Endodermal cell (in vitro differentiated cells): ENCODE data around the gene ACP6. TPM values are rescaled to one million over a fixed set of nuclear protein-coding genes. Genes with fewer than 3 reads are reported as not detected.

Source experiments
- DNase-seq: peaks from one replicate; pipeline ENCODE4 v3.0.0-alpha.2; 2017
- H3K27ac ChIP-seq: 2 replicates; pipeline ENCODE4 v1.5.1; 2013; ENCODE audit warnings: mild to moderate bottlenecking, low read depth, low read length, moderate library complexity
- H3K27me3 ChIP-seq: 2 replicates; pipeline ENCODE4 v1.6.1; 2013; ENCODE audit warnings: mild to moderate bottlenecking, low read length, moderate library complexity; ENCODE audit not compliant: insufficient read depth, control insufficient read depth, poor library complexity, severe bottlenecking
- H3K36me3 ChIP-seq: 2 replicates; pipeline ENCODE4 v1.7.0; 2013; ENCODE audit warnings: mild to moderate bottlenecking, low read length, moderate library complexity; ENCODE audit not compliant: control insufficient read depth, insufficient read depth
- H3K4me1 ChIP-seq: one replicate; pipeline ENCODE4 v1.7.0; 2013; ENCODE audit warnings: low read length; ENCODE audit not compliant: control insufficient read depth, insufficient read depth
- H3K4me3 ChIP-seq: 2 replicates; pipeline ENCODE4 v1.5.1; 2013; ENCODE audit warnings: mild to moderate bottlenecking, low read length, moderate library complexity
- H3K9ac ChIP-seq: 2 replicates; pipeline ENCODE4 v1.6.1; 2013; ENCODE audit warnings: mild to moderate bottlenecking, low read length, moderate library complexity; ENCODE audit not compliant: poor library complexity, severe bottlenecking; ENCODE audit errors: extremely low read depth
- H3K9me3 ChIP-seq: 2 replicates; pipeline ENCODE4 v1.6.1; 2013; ENCODE audit warnings: mild to moderate bottlenecking, low read length, moderate library complexity; ENCODE audit not compliant: control insufficient read depth
- H3K27ac Mint-ChIP-seq: 2 replicates; pipeline ENCODE4 v1.8.0; 2020; ENCODE audit warnings: mixed read lengths
- H3K27me3 Mint-ChIP-seq: 2 replicates; pipeline ENCODE4 v1.8.0; 2021; ENCODE audit warnings: mild to moderate bottlenecking, mixed read lengths; ENCODE audit not compliant: insufficient read depth
- H3K36me3 Mint-ChIP-seq: 2 replicates; pipeline ENCODE4 v1.8.0; 2020; ENCODE audit warnings: low read depth, mixed read lengths
- H3K4me1 Mint-ChIP-seq: 2 replicates; pipeline ENCODE4 v1.8.0; 2020; ENCODE audit warnings: mixed read lengths
- H3K4me3 Mint-ChIP-seq: 2 replicates; pipeline ENCODE4 v1.8.0; 2020; ENCODE audit warnings: mild to moderate bottlenecking, moderate library complexity, mixed read lengths
- H3K9me3 Mint-ChIP-seq: 2 replicates; pipeline ENCODE4 v1.8.0; 2020; ENCODE audit warnings: mild to moderate bottlenecking, mixed read lengths
- WGBS, 2 experiments: methylation state at CpG; one replicate each; pipeline versions ENCODE4 v1.1.5 to v1.1.7; 2013; ENCODE audit warnings: missing lambda C conversion rate in 2 of 2, mixed read lengths in 1 of 2; ENCODE audit not compliant: insufficient coverage in 1 of 2, insufficient read length in 1 of 2; 5-methylcytosine and 5-hydroxymethylcytosine counted together
- total RNA-seq, 2 donors: library from RNA; stranded (reverse); fragmentation: NEBNext Ultra II Directional in 1 of 2; extraction: Animal tissue kit (Norgen Biotek cat#: 25700) in 1 of 2; gene quantifications; 2 replicates in 1 of 2; 3 replicates in 1 of 2; pipeline ENCODE4 v1.2.1, GENCODE V29; 2021
- TF ChIP-seq, protein P1 (sequence below): fragments of 200-600 bp; sonication (generic); conservative IDR thresholded peaks from 2 replicates; pipeline ENCODE4 v1.5.0; 2021; ENCODE audit warnings: antibody characterized with exemption, mild to moderate bottlenecking

The ACP6 gene
- total RNA-seq, 2 donors from 2014 or later: 15.2 to 17.9 TPM

DNA sequence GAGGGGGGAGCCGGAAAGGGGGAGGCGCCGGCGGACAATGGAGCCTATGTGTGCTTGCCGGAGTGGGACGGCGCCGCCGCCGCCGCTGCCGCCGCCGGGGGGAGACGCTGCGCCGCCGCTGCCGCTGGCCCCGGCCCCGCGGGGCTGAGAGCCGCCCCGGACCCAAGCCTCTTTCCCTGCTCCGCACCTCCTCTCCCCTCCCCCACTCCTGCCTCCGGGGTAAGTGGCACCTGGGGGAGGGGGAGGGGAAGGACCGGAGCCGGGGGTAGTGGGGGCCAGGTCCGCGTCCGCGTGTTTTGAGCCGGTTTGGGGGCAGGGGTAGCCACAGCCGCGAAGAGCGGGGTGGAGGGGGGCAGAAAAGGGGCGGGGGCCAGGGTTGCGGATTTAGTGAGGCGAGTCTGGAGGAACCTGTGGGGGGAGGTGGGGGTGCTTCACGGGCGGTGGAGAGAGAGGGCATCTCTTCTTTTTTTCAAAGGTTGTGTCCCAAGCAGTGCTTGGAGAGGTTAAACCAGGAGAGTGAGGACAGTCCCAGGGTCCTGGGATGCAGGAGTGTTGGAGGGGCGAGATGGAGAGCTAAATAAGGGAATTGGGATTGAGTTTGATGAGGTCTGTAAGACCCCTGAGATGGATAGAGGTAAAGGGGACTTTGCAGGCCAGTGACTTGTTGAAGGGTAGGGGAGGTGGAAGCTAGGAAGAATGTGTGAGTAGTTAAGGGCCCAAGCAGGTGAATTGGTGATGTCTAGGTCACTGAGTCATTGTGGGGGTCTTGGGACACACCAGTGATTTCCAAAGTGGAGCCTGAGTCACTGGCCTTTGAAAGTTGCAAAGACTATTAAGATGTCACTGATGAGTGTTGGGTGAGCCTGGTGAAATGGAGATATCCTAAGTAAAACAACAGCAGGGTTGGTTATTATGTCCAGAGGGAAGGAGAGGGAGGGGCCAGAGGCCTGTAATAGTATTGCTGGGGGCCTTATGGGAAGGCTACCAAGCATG, 69.9 kb downstream of the ACP6 start:
- H3K4me1 Mint-ChIP-seq: peaks cover 22% of the 10 kb centered on the region
- peak overlapping the region; percentile 84 for H3K27ac ChIP-seq
- TF ChIP-seq, protein P1, sequence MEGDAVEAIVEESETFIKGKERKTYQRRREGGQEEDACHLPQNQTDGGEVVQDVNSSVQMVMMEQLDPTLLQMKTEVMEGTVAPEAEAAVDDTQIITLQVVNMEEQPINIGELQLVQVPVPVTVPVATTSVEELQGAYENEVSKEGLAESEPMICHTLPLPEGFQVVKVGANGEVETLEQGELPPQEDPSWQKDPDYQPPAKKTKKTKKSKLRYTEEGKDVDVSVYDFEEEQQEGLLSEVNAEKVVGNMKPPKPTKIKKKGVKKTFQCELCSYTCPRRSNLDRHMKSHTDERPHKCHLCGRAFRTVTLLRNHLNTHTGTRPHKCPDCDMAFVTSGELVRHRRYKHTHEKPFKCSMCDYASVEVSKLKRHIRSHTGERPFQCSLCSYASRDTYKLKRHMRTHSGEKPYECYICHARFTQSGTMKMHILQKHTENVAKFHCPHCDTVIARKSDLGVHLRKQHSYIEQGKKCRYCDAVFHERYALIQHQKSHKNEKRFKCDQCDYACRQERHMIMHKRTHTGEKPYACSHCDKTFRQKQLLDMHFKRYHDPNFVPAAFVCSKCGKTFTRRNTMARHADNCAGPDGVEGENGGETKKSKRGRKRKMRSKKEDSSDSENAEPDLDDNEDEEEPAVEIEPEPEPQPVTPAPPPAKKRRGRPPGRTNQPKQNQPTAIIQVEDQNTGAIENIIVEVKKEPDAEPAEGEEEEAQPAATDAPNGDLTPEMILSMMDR: peak; percentile 12
- no peaks in the 10 kb centered on the region for H3K27me3 ChIP-seq
- H3K4me3 Mint-ChIP-seq: peak overlapping the region; percentile 74
- peak overlapping the region; percentile 67 for H3K9ac ChIP-seq
- H3K9me3 ChIP-seq: no peaks in the 10 kb centered on the region
- H3K36me3 Mint-ChIP-seq: peaks cover 8% of the 10 kb centered on the region
- no peaks in the 10 kb centered on the region for H3K9me3 Mint-ChIP-seq
- H3K27ac Mint-ChIP-seq: peak overlapping the region; percentile 88
- H3K27me3 Mint-ChIP-seq: no peaks in the 10 kb centered on the region
- H3K4me1 ChIP-seq: peaks cover 2% of the 10 kb centered on the region
- H3K4me3 ChIP-seq: peak overlapping the region; percentile 96
- peaks cover 8% of the 10 kb centered on the region for H3K36me3 ChIP-seq
- no peak for DNase-seq
- 0 to 11% methylated on average over 1 to 36 of the region's 42 CpGs for WGBS, 2 experiments

DNA sequence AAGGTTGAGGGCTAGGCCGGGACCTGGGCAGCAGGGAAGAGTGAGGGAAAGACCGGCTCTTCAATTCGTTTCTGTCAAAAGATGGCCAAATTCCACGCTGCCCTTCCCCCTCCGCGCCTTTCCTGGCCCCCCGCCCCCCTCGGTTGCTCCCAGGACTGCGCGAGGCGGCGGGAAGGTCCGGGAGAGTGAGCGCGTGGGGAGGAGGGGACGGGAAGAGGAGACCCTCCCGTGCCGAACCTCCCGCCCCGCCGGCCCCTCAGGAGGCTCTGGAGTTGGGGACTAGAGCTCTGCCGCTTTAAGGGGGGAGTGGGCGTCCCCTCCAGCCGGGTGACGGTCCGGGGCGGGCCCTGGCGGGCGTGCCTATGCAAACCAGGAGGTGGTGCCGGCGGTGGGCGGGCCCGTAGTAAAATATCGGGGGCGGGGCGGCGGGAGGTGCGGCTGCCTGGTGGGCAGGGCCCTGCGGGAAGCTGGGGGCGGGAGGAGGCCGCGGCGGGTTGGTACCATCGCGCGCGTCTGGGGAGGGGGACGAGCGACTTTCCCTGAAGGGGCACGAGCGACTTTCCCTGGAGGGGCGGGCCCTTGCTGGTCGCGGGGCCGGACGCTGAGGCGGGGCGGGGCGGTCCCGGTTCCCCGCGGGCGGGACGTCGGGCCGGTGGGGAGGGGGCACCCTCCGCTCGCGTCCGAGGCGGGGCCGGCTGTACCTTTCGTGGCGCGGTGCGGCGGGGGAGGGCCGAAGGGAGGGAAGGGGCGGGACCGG, 70.8 kb downstream of the ACP6 start:
- Histone ChIP-seq H3K27ac (peak overlapping the region; percentile 87), H3K36me3 (no peaks in the 10 kb centered on the region), H3K27me3 (no peaks in the 10 kb centered on the region), H3K4me3 (peak overlapping the region; percentile 85), H3K9ac (peak overlapping the region; percentile 72), H3K9me3 (no peaks in the 10 kb centered on the region), H3K4me1 (peaks cover 2% of the 10 kb centered on the region)
- DNase-seq: peak; percentile 99
- 0% methylated on average over 6 to 80 of the region's 80 CpGs for WGBS, 2 experiments
- no peaks in the 10 kb centered on the region for H3K9me3 Mint-ChIP-seq
- peak overlapping the region; percentile 74 for H3K4me3 Mint-ChIP-seq
- peak overlapping the region; percentile 73 for H3K27ac Mint-ChIP-seq
- H3K36me3 Mint-ChIP-seq: peaks cover under 1% of the 10 kb centered on the region
- peaks cover 22% of the 10 kb centered on the region for H3K4me1 Mint-ChIP-seq
- TF ChIP-seq, protein P1: no peak
- no peaks in the 10 kb centered on the region for H3K27me3 Mint-ChIP-seq

DNA sequence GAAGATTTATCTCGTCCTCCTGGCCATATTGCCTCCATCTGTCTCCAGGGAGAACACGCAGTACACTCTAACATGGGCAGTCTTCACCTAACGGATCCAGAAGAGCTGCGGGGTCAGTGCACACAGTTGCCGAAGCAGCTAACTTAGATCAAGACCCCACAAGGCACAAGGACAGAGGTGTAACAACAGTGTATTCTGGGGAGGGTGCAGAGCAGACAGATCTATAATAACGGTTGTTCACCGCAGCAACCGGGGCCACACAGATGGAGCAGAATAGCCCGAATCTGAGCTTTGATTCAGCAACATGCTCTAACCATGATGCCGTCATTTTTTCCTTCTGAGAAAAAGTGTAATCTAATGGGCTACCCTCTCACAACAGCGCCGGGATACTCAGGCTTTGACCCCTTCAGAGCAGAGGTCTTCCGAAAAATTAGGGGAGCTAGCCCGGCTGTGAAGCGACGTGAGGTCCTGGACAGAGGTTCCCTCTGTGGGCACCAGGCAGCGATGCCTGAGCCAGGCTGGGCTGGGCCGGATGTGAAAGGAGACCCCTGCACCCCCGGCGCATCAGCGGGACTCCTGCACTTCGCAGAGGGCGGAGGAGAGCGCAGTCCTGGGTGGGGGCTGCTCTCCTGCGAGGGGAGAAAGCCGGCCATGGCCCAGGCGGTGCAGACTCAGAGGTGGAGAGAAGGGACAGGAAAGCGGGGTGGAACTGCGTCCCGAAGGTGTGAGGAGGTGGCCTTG, 71.5 kb downstream of the ACP6 start:
- Histone ChIP-seq H3K27ac (peak overlapping the region; percentile 87), H3K27me3 (no peaks in the 10 kb centered on the region), H3K36me3 (no peaks in the 10 kb centered on the region), H3K4me3 (peak overlapping the region; percentile 85), H3K9ac (peak overlapping the region; percentile 72), H3K4me1 (peaks cover 5% of the 10 kb centered on the region), H3K9me3 (no peaks in the 10 kb centered on the region)
- H3K27ac Mint-ChIP-seq: peak overlapping the region; percentile 73
- WGBS, 2 experiments: 12 to 18% methylated on average over 15 to 30 of the region's 30 CpGs
- DNase-seq: peak; percentile 50
- H3K4me1 Mint-ChIP-seq: peaks cover 22% of the 10 kb centered on the region
- H3K36me3 Mint-ChIP-seq: no peaks in the 10 kb centered on the region
- TF ChIP-seq, protein P1: no peak
- no peaks in the 10 kb centered on the region for H3K9me3 Mint-ChIP-seq
- H3K4me3 Mint-ChIP-seq: peak overlapping the region; percentile 74
- H3K27me3 Mint-ChIP-seq: no peaks in the 10 kb centered on the region
